Measurements from ENCODE around the gene NCKAP5.

NCKAP5 gene

DNA sequence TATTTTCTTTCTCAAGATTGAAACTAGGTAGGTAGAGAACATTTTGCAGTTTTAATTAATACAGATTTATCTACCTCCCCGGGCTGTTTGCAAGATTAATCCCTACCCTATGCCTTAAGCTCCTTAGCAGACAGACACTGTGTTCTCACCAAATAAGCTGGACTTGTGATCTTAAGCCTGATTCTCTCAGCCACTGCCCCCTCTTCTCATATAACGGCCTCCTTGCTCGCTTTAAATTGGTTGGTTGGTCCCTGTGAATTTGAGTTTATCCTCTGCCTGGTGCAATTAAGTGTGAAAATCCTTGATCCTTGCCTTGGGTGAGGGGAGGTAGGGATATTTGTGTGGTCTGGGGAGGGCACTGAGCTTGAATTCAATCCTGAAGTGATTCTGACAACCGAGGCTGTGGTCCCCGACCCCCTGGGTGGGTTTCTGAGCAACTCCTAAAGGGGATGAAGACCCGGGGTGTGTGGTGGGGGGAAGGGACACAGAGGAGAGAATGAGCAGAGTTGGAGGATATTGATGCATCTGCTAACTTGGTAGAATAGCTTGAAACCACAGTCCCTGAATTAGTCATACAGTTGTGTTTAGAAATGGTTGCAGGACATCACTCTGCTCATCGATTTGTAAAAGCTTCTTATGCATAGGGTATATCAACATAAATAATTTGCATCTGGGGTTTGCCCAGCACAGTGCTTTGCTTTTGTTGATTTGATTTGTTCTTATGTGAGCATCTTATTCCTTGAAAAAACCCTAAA, 36.9 kb upstream of the NCKAP5 start:
- Histone ChIP-seq H3K27ac (no peak overlapping the region), H3K4me1 (ENCODE audit: control insufficient read depth in 1 of 2, insufficient read depth in 1 of 2, low read depth in 1 of 2, low read length in 1 of 2) (no peaks in the 10 kb centered on the region), H3K9me3 (no peaks in the 10 kb centered on the region), H3K27me3 (no peaks in the 10 kb centered on the region), H3K4me3 (ENCODE audit: low read depth in 1 of 2, low read length in 1 of 2) (no peak overlapping the region), H3K36me3 (no peaks in the 10 kb centered on the region)
- TF ChIP-seq, protein P1, sequence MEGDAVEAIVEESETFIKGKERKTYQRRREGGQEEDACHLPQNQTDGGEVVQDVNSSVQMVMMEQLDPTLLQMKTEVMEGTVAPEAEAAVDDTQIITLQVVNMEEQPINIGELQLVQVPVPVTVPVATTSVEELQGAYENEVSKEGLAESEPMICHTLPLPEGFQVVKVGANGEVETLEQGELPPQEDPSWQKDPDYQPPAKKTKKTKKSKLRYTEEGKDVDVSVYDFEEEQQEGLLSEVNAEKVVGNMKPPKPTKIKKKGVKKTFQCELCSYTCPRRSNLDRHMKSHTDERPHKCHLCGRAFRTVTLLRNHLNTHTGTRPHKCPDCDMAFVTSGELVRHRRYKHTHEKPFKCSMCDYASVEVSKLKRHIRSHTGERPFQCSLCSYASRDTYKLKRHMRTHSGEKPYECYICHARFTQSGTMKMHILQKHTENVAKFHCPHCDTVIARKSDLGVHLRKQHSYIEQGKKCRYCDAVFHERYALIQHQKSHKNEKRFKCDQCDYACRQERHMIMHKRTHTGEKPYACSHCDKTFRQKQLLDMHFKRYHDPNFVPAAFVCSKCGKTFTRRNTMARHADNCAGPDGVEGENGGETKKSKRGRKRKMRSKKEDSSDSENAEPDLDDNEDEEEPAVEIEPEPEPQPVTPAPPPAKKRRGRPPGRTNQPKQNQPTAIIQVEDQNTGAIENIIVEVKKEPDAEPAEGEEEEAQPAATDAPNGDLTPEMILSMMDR (IDR thresholded peaks at IDR 0.05) = no peak

DNA sequence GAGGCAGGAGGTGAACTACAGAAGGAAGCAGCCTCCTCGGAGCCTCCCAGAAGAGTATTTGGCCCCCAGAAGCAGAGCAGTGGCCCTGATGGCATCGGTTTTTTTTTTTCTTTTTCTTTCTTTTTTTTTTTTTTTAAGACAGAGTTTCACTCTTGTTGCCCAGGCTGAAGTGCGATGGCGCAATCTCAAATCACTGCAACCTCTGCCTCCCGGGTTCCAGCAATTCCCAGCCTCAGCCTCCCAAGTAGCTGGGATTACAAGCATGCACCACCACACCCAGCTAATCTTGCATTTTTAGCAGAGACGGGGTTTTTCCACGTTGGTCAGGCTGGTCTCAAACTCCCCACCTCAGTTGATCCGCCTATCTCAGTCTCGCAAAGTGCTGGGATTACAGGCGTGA, 34.8 kb upstream of the NCKAP5 start:
- no peak overlapping the region for H3K27ac ChIP-seq
- no peak overlapping the region for H3K4me3 ChIP-seq (ENCODE audit: low read depth in 1 of 2, low read length in 1 of 2)
- no peaks in the 10 kb centered on the region for H3K9me3 ChIP-seq
- no peaks in the 10 kb centered on the region for H3K4me1 ChIP-seq (ENCODE audit: control insufficient read depth in 1 of 2, insufficient read depth in 1 of 2, low read depth in 1 of 2, low read length in 1 of 2)
- H3K27me3 ChIP-seq = no peaks in the 10 kb centered on the region
- TF ChIP-seq, protein P1 (IDR thresholded peaks at IDR 0.05) = no peak
- H3K36me3 ChIP-seq = no peaks in the 10 kb centered on the region

DNA sequence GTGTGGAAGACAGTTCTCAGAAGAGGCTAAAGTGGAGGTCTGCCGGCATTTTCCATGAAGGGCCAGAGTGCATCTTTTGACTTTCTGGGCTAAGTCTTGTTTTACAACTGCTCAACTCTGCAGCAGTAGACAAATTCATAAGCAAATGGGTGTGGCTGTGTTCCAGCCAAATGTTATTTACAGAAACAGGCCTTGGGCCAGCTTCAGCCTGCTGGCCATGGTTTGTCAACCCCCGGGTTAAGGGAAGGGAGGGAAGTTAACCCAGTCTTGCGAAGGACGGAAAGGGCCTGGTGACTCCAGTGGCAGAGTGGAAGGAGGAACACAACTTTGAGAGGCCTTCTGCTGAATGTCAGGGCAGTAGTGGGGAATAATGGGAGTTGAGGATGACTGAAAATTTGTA, 34.3 kb upstream of the NCKAP5 start:
- TF ChIP-seq, protein P1 (IDR thresholded peaks at IDR 0.05) = no peak

DNA sequence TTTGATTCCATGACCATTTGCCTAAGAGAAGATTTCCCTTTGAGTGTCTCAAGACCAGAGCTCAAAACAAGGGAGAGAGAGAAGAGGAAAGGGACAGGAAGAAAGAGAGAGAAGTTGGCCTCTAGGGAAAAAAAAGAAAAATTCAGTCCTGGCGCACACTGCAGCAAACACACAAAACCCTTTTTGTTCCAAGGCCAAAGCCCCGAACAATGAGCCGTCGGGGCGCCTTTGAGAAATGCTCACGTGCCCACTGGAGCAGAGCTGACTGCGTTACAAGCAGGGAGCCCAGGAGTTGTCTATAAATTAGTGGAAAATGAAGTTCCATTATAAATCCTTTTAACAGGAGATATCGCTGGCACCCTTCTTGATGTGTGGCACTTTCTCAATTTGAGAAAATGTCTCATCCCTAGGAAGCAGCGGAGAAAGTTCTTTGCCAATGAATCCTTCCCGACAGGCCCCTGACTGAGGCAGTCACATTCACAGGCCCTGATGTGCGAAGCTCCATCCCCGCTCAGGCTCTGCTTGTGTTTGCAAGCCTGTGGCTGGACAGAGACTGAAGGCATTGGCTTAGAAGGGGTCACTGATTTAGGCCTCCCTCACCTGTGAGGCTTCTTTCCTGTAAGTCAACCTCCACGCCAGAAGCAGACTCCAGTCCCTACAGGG, 32.1 kb upstream of the NCKAP5 start:
- H3K4me1 ChIP-seq (ENCODE audit: control insufficient read depth in 1 of 2, insufficient read depth in 1 of 2, low read depth in 1 of 2, low read length in 1 of 2) = no peaks in the 10 kb centered on the region
- no peaks in the 10 kb centered on the region for H3K27me3 ChIP-seq
- no peaks in the 10 kb centered on the region for H3K36me3 ChIP-seq
- H3K27ac ChIP-seq = no peak overlapping the region
- H3K4me3 ChIP-seq (ENCODE audit: low read depth in 1 of 2, low read length in 1 of 2) = no peak overlapping the region
- TF ChIP-seq, protein P1 (IDR thresholded peaks at IDR 0.05) = no peak
- H3K9me3 ChIP-seq = no peaks in the 10 kb centered on the region

More for the DNA sequence above, 34.3 kb upstream of the NCKAP5 start:
- no peak overlapping the region for H3K4me3 ChIP-seq (ENCODE audit: low read depth in 1 of 2, low read length in 1 of 2)
- H3K9me3 ChIP-seq = no peaks in the 10 kb centered on the region
- no peaks in the 10 kb centered on the region for H3K4me1 ChIP-seq (ENCODE audit: control insufficient read depth in 1 of 2, insufficient read depth in 1 of 2, low read depth in 1 of 2, low read length in 1 of 2)
- no peaks in the 10 kb centered on the region for H3K36me3 ChIP-seq
- H3K27me3 ChIP-seq = no peaks in the 10 kb centered on the region
- H3K27ac ChIP-seq = no peak overlapping the region

DNA sequence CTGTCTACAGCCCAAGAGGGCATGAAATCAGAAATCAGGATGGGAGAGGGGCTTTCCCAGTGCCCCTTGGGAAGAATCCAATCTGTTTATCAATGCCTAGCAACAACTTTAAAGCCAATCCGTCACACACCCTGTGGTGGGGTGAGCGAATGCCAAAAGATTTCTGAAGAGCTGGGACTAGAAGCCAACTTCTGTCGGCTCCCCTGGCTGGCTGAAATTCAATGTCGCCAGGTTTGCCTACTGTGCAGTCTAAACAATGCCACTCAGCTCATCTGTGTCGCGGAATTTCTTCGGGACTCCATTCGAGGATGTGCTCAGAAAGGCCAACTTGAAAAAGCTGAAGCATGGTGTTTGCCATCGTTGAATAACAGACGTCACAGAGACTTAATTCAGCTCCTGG, 31.5 kb upstream of the NCKAP5 start:
- no peak overlapping the region for H3K27ac ChIP-seq
- H3K4me1 ChIP-seq (ENCODE audit: control insufficient read depth in 1 of 2, insufficient read depth in 1 of 2, low read depth in 1 of 2, low read length in 1 of 2) = no peaks in the 10 kb centered on the region
- no peak overlapping the region for H3K4me3 ChIP-seq (ENCODE audit: low read depth in 1 of 2, low read length in 1 of 2)
- H3K36me3 ChIP-seq = no peaks in the 10 kb centered on the region
- TF ChIP-seq, protein P1 (IDR thresholded peaks at IDR 0.05) = no peak
- no peaks in the 10 kb centered on the region for H3K9me3 ChIP-seq
- H3K27me3 ChIP-seq = no peaks in the 10 kb centered on the region
